Chondrocyte (in vitro differentiated cells): ENCODE measurements around the gene EPS8. TPM values are rescaled to one million over a fixed set of nuclear protein-coding genes. Genes with fewer than 3 reads are reported as not detected.

Experiments used
- DNase-seq: peaks from one replicate; pipeline ENCODE4 v3.0.0; 2021; ENCODE audit warnings: mixed read lengths, low spot score
- H3K27ac Mint-ChIP-seq: one replicate; pipeline ENCODE4 v1.8.0; 2021; ENCODE audit warnings: mild to moderate bottlenecking, moderate library complexity, mixed read lengths; ENCODE audit not compliant: unreplicated experiment
- H3K27me3 Mint-ChIP-seq: 2 replicates; pipeline ENCODE4 v1.8.0; 2021; ENCODE audit warnings: low read depth, mixed read lengths
- H3K36me3 Mint-ChIP-seq: 2 replicates; pipeline ENCODE4 v1.8.0; 2021; ENCODE audit warnings: low read depth, mixed read lengths
- H3K4me1 Mint-ChIP-seq: 2 replicates; pipeline ENCODE4 v1.8.0; 2021; ENCODE audit warnings: low read depth, mild to moderate bottlenecking, mixed read lengths
- H3K4me3 Mint-ChIP-seq: one replicate; pipeline ENCODE4 v1.8.0; 2021; ENCODE audit warnings: mild to moderate bottlenecking, moderate library complexity, mixed read lengths; ENCODE audit not compliant: unreplicated experiment
- H3K9me3 Mint-ChIP-seq: 2 replicates; pipeline ENCODE4 v1.8.0; 2021; ENCODE audit warnings: low read depth, mixed read lengths
- CTCF ChIP-seq: fragments of 200-600 bp; sonication (generic); IDR thresholded peaks from 2 replicates; pipeline ENCODE4 v1.5.0; 2021; ENCODE audit warnings: antibody characterized with exemption, mild to moderate bottlenecking, moderate library complexity
- total RNA-seq: library from RNA; stranded (reverse); gene quantifications from 3 replicates; pipeline ENCODE4 v1.2.1, GENCODE V29; 2021

EPS8 gene
- total RNA-seq, 1 donor from 2014 or later: 114 TPM

GRCh38 chr12:15710860-15711510 lies 78.2 kb downstream of the EPS8 start:
- no peak overlapping the region for H3K4me3 Mint-ChIP-seq
- no peaks in the 10 kb centered on the region for H3K9me3 Mint-ChIP-seq
- H3K27me3 Mint-ChIP-seq: no peaks in the 10 kb centered on the region
- no peak for TF ChIP-seq CTCF
- peaks cover 8% of the 10 kb centered on the region for H3K36me3 Mint-ChIP-seq
- peaks cover 80% of the 10 kb centered on the region for H3K4me1 Mint-ChIP-seq
- H3K27ac Mint-ChIP-seq: no peak overlapping the region
- no peak for DNase-seq

- Mint-ChIP-seq H3K36me3 (peaks cover 4% of the 10 kb centered on the region), H3K9me3 (no peaks in the 10 kb centered on the region), H3K27ac (peak overlapping the region; percentile 43), H3K4me3 (no peak overlapping the region), H3K27me3 (no peaks in the 10 kb centered on the region), H3K4me1 (peaks cover 79% of the 10 kb centered on the region)
- TF ChIP-seq CTCF: no peak
- no peak for DNase-seq
Measured at GRCh38 chr12:15709551-15709950, 79.6 kb downstream of the EPS8 start.

DNA sequence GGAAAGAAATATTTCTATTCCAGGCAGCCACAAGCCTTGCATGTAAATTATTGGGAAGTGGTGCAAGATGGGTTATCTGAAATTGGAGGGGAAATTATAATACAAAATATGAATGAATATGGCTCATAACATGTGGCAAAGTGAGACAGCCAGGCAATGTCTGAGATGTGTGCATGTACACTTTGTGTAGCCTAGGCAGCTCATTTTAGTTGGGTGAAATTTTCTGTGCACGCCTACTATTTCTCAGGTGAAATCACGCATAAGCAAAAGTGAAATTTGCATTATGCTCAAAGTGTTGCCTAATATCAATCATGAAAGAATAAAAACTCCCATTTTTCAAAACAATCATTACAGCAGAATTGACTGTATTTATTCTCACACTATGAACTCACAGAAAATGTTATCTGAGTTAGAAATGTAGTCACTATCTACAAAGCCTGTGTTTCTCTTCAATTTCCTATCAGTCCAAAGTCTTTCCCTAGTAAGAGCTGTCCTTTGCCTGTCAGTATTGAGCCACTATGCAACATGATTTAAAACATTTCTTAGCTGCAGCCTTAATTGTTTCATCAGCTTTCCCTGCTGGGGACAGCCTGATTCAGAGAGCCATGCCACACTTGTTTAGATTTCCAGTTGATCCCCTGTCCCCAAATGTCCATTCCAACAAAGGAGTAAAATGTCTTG lies 80.7 kb downstream of the EPS8 start:
- peaks cover 4% of the 10 kb centered on the region for H3K36me3 Mint-ChIP-seq
- H3K4me3 Mint-ChIP-seq: no peak overlapping the region
- no peaks in the 10 kb centered on the region for H3K9me3 Mint-ChIP-seq
- H3K27ac Mint-ChIP-seq: peak overlapping the region; percentile 43
- H3K4me1 Mint-ChIP-seq: peaks cover 80% of the 10 kb centered on the region
- no peaks in the 10 kb centered on the region for H3K27me3 Mint-ChIP-seq
- DNase-seq: no peak
- TF ChIP-seq CTCF: no peak

DNA sequence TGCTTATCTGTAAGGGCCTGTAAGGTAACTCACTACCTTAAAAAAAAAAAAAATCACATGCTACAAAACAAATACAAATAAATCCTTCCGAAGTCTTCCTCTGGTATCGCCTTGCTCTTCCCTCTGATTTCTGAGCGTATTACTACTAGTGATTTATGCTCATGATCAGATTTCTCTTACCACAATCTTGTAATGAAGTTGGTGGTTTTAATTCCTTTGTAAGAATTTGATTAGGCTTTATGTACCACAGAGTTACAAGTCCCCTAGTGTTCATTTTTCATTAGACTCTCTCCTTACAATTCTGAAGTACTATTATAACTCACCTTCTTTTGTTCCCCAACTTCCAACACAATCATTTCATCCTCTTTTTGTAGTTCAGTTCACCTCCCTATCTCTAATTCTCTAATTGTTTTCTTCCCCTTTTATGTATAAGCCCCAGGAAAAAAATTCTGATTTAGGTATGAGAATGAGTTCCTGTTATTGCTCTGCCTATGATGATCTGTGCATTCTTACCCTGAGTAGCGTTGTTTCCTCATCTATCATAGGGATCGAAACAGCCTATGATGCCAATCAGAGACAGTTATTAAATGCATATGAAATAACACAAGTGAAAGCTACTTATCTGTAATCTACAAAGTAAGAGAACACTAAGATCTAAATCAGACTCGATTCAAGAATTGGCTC lies 81.5 kb downstream of the EPS8 start:
- no peak for DNase-seq
- Mint-ChIP-seq H3K4me3 (no peak overlapping the region), H3K4me1 (peaks cover 76% of the 10 kb centered on the region), H3K27me3 (no peaks in the 10 kb centered on the region), H3K9me3 (no peaks in the 10 kb centered on the region), H3K36me3 (peaks cover 6% of the 10 kb centered on the region), H3K27ac (no peak overlapping the region)
- TF ChIP-seq CTCF: peak; percentile 18

DNA sequence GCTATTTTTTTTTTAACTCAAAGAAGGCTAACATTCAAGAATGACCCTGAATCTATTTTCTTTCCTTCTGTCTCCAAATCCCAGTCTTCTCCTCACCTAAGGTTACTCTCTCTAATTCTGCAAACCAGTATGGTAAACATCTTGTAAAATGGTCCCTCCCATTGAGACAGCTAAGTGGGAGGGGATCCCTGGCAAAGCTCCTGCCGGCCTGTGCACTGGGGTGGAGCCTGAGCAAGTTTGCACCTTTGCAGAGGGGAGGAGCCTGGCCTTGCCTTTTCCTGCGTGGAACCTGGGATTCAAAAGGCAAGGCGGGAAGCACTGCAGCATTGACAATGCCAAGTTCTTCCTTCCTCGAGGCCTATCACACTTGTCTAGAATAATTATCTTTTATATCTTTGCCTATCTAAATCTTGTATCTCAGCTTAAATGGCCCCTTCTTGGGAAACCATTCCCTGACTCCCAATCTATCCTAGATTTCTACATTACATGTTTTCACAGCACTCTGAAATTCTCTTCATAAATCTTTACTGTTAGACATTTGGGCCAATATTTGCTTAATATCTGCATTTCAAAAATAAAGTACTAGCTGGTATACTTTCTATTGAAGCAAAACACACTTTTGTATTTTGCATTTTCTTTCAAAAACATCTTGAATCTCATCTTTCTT lies 83.0 kb downstream of the EPS8 start:
- TF ChIP-seq CTCF: no peak
- H3K4me3 Mint-ChIP-seq: no peak overlapping the region
- peak overlapping the region; percentile 0 for H3K27ac Mint-ChIP-seq
- DNase-seq: no peak
- H3K27me3 Mint-ChIP-seq: no peaks in the 10 kb centered on the region
- peaks cover 77% of the 10 kb centered on the region for H3K4me1 Mint-ChIP-seq
- H3K9me3 Mint-ChIP-seq: no peaks in the 10 kb centered on the region
- H3K36me3 Mint-ChIP-seq: peaks cover 6% of the 10 kb centered on the region
